ENCODE measurements around the gene KDM4C. TPM values are rescaled to one million over a fixed set of nuclear protein-coding genes. Genes with fewer than 3 reads are reported as not detected.

KDM4C gene
- total RNA-seq, 1 experiment from 2014 or later: 4.8 TPM

GRCh38 chr9:6811436-6811835, 53.7 kb downstream of the KDM4C start:
- ChIA-PET POLR2A (ENCODE audit: low non-redundant PET) (no interaction called here), CTCF (no interaction called here)
- no TSS peak for BruUV-seq (replicated peaks)
- Histone ChIP-seq H3K4me1 (ENCODE audit: insufficient read depth, low read length, poor library complexity, severe bottlenecking) (no peaks in the 10 kb centered on the region), H3K36me3 (ENCODE audit: insufficient read depth, low read length, poor library complexity, severe bottlenecking) (no peaks in the 10 kb centered on the region), H3K9me3 (ENCODE audit: low read depth, low read length, poor library complexity, severe bottlenecking) (no peaks in the 10 kb centered on the region), H3K4me3 (ENCODE audit: low read depth, low read length, poor library complexity, severe bottlenecking) (no peak overlapping the region), H3K27me3 (replicated peaks; ENCODE audit: insufficient read depth, low read depth, low read length, poor library complexity) (no peaks in the 10 kb centered on the region), H3K27ac (ENCODE audit: low read depth, low read length, poor library complexity, severe bottlenecking) (no peak overlapping the region)
- DNase-seq (ENCODE audit: low spot score): no peak
- TF ChIP-seq CTCF (conservative IDR thresholded peaks at IDR 0.05; ENCODE audit: low read depth, low read length) (no peak), EZH2 (IDR thresholded peaks at IDR 0.05; ENCODE audit: borderline replicate concordance, low read depth, low read length, poor library complexity, severe bottlenecking) (no peak)
- intact Hi-C loops (cut with micrococcal nuclease; ENCODE audit: unreplicated experiment): no loop called here

- intact Hi-C loops (cut with micrococcal nuclease; ENCODE audit: unreplicated experiment): no loop called here
- ChIA-PET CTCF (no interaction called here), POLR2A (ENCODE audit: low non-redundant PET) (no interaction called here)
- H3K27ac ChIP-seq (ENCODE audit: low read depth, low read length, poor library complexity, severe bottlenecking): no peak overlapping the region
- H3K4me1 ChIP-seq (ENCODE audit: insufficient read depth, low read length, poor library complexity, severe bottlenecking): no peaks in the 10 kb centered on the region
- no peak for DNase-seq (ENCODE audit: low spot score)
- no peaks in the 10 kb centered on the region for H3K9me3 ChIP-seq (ENCODE audit: low read depth, low read length, poor library complexity, severe bottlenecking)
- no peak overlapping the region for H3K4me3 ChIP-seq (ENCODE audit: low read depth, low read length, poor library complexity, severe bottlenecking)
- H3K27me3 ChIP-seq (replicated peaks; ENCODE audit: insufficient read depth, low read depth, low read length, poor library complexity): no peaks in the 10 kb centered on the region
- BruUV-seq (replicated peaks): no TSS peak
- TF ChIP-seq CTCF (conservative IDR thresholded peaks at IDR 0.05; ENCODE audit: low read depth, low read length) (no peak), EZH2 (IDR thresholded peaks at IDR 0.05; ENCODE audit: borderline replicate concordance, low read depth, low read length, poor library complexity, severe bottlenecking) (no peak)
- H3K36me3 ChIP-seq (ENCODE audit: insufficient read depth, low read length, poor library complexity, severe bottlenecking): no peaks in the 10 kb centered on the region
Observed at GRCh38 chr9:6816581-6816980, 58.8 kb downstream of the KDM4C start.

GRCh38 chr9:6818292-6818922, 60.6 kb downstream of the KDM4C start:
- Histone ChIP-seq H3K4me1 (ENCODE audit: insufficient read depth, low read length, poor library complexity, severe bottlenecking) (no peaks in the 10 kb centered on the region), H3K4me3 (ENCODE audit: low read depth, low read length, poor library complexity, severe bottlenecking) (no peak overlapping the region), H3K27ac (ENCODE audit: low read depth, low read length, poor library complexity, severe bottlenecking) (no peak overlapping the region), H3K36me3 (ENCODE audit: insufficient read depth, low read length, poor library complexity, severe bottlenecking) (no peaks in the 10 kb centered on the region), H3K27me3 (replicated peaks; ENCODE audit: insufficient read depth, low read depth, low read length, poor library complexity) (no peaks in the 10 kb centered on the region), H3K9me3 (ENCODE audit: low read depth, low read length, poor library complexity, severe bottlenecking) (no peaks in the 10 kb centered on the region)
- no peak for DNase-seq (ENCODE audit: low spot score)
- POLR2A ChIA-PET (ENCODE audit: low non-redundant PET): no interaction called here
- BruUV-seq (replicated peaks): no TSS peak
- intact Hi-C loops (cut with micrococcal nuclease; ENCODE audit: unreplicated experiment): no loop called here
- TF ChIP-seq CTCF (conservative IDR thresholded peaks at IDR 0.05; ENCODE audit: low read depth, low read length) (no peak), EZH2 (IDR thresholded peaks at IDR 0.05; ENCODE audit: borderline replicate concordance, low read depth, low read length, poor library complexity, severe bottlenecking) (no peak)
- CTCF ChIA-PET: no interaction called here
